KOPT-K1 (cell line): ENCODE measurements around the gene SAA2.
"Not testable (repeated sequence)": the region's sequence is repeated elsewhere in the genome, so short reads cannot be mapped to it uniquely, and the experiment has no call there.

Experiments used
- H3K27ac ChIP-seq: fragments of 200-600 bp; sonication (generic); 2 replicates; pipeline ENCODE4 v1.5.1; 2016; ENCODE audit warnings: antibody characterized with exemption, mild to moderate bottlenecking, low read depth, low read length; ENCODE audit not compliant: poor library complexity, severe bottlenecking
- H3K36me3 ChIP-seq: fragments of 200-600 bp; sonication (generic); 2 replicates; pipeline ENCODE4 v1.5.1; 2017; ENCODE audit warnings: antibody characterized with exemption, mild to moderate bottlenecking, low read length, moderate library complexity; ENCODE audit not compliant: insufficient read depth
- H3K9me3 ChIP-seq: fragments of 200-600 bp; sonication (generic); 2 replicates; pipeline ENCODE4 v1.5.1; 2017; ENCODE audit warnings: antibody characterized with exemption, low read length, mild to moderate bottlenecking; ENCODE audit not compliant: insufficient read depth, poor library complexity, severe bottlenecking

SAA2 gene

DNA sequence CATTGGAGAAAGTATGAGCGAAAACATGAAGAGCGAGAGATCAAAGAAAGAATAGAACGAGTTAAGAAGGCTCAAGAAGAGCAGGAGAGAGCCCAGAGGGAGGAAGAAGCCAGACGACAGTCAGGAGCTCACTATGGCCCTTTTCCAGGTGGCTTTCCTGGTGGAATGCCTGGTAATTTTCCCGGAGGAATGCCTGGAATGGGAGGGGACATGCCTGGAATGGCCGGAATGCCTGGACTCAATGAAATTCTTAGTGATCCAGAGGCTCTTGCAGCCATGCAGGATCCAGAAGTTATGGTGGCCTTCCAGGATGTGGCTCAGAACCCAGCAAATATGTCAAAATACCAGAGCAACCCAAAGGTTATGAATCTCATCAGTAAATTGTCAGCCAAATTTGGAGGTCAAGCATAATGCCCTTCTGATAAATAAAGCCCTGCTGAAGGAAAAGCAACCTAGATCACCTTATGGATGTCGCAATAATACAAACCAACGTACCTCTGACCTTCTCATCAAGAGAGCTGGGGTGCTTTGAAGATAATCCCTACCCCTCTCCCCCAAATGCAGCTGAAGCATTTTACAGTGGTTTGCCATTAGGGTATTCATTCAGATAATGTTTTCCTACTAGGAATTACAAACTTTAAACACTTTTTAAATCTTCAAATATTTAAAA, 14.3 kb upstream of the SAA2 start:
- H3K9me3 ChIP-seq, H3K36me3 ChIP-seq, H3K27ac ChIP-seq: not testable (repeated sequence)

DNA sequence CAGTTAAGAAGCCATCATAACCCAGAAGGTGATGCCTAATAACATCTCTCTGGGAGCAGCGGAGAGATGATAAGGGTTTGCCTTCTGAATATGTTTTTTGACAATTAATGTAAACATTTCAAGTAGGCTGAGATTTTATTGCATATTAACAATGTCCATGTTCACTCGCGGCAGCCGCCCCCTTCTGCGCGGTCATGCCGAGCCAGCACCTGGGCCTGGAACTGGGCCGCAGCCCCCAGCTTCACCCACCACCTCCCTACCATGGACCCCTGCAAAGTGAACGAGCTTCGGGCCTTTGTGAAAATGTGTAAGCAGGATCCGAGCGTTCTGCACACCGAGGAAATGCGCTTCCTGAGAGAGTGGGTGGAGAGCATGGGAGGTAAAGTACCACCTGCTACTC, 13.3 kb upstream of the SAA2 start:
- H3K9me3 ChIP-seq = no peaks in the 10 kb centered on the region
- no peaks in the 10 kb centered on the region for H3K36me3 ChIP-seq
- H3K27ac ChIP-seq = no peak overlapping the region

DNA sequence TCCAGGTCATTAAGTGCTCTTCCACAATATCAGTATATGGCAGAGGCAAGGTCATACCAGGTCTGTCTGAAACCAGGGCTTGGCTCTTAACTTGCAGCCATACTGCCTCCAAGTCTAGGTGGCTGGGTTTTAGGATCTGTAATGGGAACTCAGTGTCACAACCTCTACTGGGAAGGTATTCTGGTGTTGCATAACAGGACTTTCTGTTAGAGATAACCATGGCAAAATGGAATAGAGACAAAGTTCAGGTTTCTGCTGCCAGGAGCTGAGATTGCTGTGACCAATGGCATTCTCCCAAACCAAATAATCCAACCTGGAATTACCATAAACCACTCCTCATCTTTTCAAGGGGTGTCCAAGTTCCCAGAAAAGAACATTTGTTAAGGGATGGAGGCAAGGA, 10.8 kb upstream of the SAA2 start:
- Histone ChIP-seq H3K36me3 (no peaks in the 10 kb centered on the region), H3K9me3 (no peaks in the 10 kb centered on the region), H3K27ac (no peak overlapping the region)

DNA sequence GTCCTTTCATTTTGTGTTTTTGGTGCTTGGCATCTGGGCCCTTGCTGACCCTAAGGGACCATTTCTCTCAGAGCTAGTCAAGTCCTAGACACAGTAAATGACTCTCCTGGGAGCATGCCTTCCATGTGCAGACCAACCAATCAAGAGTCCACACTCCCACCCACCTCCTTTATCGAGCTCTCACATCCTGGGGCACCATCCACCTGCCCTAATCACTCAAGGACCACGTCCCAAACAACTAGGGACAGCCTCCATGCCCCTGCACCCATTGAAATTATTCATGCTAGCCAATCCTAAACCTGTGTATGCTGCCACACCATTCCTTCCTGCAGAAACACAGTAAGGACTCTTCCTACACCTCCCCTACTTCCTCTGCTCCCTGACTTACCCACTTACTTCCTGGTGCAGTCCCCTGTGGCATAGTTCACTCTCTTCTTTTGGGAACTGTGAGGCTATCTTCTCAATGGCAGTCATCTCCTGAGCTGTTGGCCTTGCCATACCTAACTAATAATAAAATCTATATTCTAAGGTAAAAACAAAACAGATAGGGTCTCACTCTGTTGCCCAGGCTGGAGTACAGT, 6.4 kb upstream of the SAA2 start:
- H3K36me3 ChIP-seq = no peaks in the 10 kb centered on the region
- H3K9me3 ChIP-seq = no peaks in the 10 kb centered on the region
- H3K27ac ChIP-seq = no peak overlapping the region

DNA sequence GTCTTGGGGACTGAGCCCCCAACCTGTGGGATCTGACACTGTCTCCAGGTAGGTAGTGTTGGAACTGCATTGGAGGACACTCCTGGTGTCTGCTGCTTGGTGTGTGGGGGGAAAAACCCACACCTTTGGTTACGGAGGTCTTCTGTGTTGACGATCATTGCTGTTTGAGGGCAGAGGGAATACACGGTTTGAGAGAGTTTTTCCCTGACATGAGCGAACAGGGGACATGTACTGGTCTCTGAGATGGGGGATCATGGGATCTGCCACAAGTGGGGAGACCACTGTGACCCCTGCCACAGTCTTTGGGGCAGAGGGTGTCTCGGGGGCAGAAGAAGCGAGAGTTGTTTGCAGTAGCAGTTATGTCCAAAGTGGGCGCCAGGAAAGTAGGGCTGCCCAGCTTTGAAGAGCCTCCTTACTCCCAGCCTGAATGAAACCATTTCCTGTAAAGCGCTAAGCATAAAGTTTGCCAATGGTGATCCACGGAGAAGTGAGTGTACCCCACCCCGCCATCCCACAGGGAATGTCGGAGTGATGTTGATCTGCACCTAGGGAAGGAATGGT, 5.4 kb upstream of the SAA2 start:
- H3K9me3 ChIP-seq = no peaks in the 10 kb centered on the region
- no peaks in the 10 kb centered on the region for H3K36me3 ChIP-seq
- H3K27ac ChIP-seq = no peak overlapping the region

DNA sequence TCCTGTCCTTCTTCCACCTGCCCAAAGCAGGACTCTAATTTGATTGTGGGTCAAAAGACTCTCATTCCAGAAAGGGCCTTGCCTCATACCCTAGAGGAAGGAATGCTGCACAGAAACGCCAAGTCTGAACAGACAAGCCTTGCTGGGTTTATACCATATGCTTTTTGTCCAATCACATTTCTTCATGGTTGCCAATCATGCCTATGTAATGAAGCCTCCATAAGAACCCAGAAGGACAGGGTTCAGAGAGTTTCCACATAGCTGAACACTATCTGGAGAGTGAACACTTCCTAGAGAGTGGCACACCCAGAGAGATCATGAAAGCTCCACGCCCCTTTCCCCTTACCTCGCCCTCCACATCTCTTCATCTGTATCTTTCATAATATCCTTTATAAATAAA, 4.8 kb upstream of the SAA2 start:
- H3K9me3 ChIP-seq = no peaks in the 10 kb centered on the region
- H3K36me3 ChIP-seq = no peaks in the 10 kb centered on the region
- H3K27ac ChIP-seq = no peak overlapping the region

DNA sequence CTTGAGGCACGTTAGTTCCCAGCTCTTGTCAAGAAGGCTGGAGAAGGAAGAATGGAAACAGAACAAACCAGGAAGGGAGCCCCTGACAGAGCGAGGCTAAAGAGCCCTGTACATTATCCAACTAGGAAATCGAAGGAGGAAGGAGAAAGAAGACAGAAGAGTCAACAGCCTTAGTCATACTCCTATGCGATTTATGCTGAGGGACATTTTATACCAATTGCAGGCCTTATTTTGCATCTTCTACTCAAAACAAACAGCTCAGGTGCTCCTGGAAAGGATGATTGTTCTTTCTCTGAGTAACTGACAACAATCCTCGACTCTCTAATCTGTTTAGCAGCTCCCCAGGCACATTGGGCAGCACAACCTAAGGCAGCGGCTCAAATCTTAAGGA, 1.3 kb downstream of the SAA2 start:
- H3K9me3 ChIP-seq, H3K36me3 ChIP-seq, H3K27ac ChIP-seq: not testable (repeated sequence)

DNA sequence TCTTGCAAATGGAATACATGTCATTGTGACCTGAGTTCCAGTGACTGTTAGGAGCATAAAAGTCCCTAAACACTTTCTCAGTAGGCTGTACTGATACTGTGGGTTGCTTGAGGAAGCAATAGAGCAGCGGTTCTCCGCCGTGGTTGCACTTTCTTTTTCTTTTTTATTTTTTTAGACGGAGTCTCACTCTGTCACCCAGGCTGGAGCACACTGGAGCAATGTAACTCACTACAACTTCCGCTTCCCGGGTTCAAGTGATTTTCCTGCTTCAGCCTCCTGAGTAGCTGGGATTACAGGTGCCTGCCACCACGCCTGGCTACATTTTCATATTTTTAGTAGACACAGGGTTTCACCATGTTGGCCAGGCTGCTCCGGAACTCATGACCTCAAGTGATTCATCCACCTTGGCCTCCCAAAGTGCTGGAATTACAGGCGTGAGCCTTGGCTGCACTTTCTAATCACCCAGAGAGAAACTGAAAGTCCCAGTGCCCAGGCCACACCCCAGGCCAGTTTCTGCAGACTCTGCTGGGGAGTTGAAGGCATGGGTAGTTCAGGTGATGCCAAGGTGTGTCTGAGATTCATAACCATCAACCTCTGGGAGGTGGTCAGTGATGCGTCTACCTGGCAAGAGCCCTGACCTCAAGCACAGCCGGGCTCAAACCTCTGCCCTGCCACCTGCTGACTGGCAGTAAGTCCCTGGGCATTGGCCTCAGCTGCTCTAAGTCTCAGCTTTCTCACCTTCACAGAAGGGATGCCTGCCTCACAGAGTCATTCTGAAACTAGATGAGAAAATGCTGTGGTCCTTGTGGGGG, 1.9 kb downstream of the SAA2 start:
- H3K36me3 ChIP-seq, H3K9me3 ChIP-seq, H3K27ac ChIP-seq: not testable (repeated sequence)

DNA sequence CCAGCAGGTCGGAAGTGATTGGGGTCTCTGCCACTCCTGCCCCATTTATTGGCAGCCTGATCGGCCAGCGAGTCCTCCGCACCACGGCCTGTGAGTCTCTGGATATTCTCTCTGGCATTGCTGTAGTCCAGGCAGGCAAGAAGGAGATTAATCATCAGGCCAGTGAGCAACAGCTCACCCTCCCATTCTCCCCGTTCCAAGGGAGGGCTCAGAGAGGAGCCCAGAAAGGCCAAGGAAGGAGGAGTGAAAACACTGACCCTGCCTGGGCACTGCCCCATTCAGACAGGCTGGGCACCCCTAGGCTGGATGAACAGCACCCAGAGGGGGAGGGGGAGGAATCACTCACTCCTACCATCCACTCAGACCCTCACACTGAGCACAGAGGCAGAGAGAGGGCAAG, 3.1 kb downstream of the SAA2 start:
- Histone ChIP-seq H3K9me3 (no peaks in the 10 kb centered on the region), H3K27ac (no peak overlapping the region), H3K36me3 (no peaks in the 10 kb centered on the region)

DNA sequence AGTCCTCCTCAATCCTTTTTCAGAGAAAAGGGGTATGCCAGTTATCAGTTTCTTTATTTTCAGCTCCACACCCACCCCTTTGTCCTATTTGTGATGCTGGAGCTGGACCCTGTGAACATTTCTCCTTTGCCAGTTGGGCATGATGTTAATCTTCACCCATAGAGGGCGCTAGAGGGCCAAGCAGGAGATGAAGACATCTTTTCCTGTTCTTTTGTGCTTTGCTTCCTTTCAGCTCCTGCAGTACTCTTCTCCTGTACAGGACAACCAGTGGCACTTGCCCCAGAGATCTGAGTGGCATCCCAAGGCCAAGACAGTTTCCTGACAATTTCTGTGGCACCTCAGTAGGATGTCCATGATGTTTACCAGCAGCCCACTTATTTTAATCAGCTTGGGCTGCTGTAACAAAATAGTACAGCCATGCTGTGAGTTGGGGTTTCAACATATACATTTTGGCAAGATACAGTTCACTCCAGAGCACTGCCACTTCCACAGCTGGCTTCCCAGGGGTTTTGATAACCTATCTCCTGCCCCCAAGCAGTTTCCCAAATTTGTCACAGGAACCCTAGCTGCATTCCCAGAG, 4.6 kb downstream of the SAA2 start:
- Histone ChIP-seq H3K27ac (no peak overlapping the region), H3K9me3 (no peaks in the 10 kb centered on the region), H3K36me3 (no peaks in the 10 kb centered on the region)

DNA sequence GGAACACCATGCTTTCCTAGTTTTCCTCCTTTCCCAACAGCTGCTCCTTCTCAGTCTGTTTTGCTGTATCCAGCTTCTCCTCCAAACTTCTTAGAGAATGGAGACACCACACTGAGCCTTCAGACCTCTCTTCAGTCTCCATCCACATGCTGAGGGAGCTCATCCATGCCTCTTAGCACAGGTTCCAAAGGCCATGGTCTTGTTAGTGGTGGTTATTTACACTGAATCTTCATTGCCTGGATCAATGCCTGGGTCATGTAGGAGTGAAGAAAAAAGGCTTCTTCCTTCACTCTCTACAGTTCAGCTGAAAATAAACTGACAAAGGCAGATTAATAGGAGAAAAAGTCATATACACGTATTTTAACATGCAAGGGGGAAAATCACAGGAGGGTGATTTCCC, 8.8 kb downstream of the SAA2 start:
- H3K36me3 ChIP-seq = no peaks in the 10 kb centered on the region
- no peak overlapping the region for H3K27ac ChIP-seq
- no peaks in the 10 kb centered on the region for H3K9me3 ChIP-seq

DNA sequence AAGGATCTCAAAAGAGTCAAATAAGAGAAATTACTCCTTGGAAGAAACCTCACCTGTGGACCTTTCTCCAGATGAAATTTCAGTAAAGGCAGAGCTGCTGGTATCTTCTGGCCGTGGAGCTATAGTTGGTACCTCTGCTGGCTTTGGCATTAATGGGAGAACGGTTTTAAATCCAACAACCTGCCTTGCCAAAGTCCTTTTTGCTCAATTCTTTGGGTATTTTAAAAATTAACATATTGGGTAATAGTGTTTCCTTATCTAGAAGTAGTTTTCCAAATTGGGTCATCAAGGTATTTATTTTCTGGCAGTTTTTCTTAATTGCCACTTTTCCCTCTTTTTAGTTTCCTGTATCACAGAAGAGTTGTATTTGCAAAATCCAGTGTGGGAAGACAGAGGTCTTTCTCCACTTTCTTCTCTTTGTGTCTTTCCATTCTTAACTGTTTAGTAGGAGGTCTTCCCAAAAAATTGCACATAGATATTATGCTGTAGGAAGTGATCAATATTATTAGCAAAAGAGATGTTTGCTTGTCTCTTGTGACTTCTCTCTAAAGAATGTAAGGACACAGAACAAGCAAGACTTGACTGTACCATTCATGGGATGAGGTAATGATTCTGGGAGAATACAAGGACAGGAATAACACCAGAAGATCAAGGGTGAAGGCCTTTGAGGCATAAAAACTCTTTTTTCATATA, 11.7 kb downstream of the SAA2 start, which contains the start of gene SAA4:
SAA4 (minus strand) TSS at position 139 of the 693 bp plus-strand sequence. CDS start 876 bp downstream, outside the sequence.
- Histone ChIP-seq H3K36me3 (no peaks in the 10 kb centered on the region), H3K27ac (no peak within 1 kb of the TSS), H3K9me3 (no peaks in the 10 kb centered on the region)

DNA sequence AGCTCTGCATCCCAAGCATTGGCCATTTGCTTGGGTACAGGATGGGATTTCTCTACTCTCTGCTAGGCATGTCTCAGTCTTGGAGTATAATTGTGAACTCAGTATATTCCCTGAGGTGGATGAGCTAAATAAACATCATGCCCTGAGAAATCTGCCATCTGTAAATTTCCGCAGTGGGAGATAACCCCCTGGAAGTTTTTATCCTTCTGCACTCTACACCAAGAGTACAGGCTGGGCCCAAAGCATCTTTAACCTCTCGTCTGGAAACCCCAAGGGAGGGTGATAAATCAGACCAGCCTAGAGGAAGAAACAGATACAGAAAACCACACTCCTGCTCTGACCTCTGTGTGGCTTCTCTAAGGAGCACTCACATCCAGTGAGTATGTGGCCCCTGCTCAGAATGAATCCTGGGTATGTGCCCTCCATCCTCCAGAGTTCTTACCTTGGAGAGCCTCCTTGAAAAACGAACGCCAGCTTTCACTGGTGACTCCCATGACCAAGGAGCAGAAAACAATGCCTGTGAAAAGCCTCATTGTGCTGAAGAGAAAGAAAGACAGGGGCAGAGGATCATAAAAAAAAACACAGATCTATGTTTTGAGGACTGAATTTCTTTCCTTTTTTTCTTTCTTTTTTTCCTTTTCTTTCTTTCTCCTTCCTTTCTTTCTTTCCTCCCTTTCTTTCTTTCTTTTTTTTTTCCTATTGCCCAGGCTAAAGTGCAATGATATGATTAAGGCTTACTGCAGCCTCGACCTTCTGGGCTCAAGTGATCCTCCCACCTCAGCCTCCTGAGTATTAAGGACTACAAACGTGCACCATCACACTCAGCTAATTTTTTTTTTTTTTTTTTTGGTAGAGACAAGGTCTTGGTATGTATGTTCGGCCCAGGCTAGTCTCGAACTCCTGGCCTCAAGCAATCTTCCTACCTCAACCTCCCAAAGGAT, 12.8 kb downstream of the SAA2 start:
- no peaks in the 10 kb centered on the region for H3K9me3 ChIP-seq
- H3K27ac ChIP-seq = no peak overlapping the region
- H3K36me3 ChIP-seq = no peaks in the 10 kb centered on the region

DNA sequence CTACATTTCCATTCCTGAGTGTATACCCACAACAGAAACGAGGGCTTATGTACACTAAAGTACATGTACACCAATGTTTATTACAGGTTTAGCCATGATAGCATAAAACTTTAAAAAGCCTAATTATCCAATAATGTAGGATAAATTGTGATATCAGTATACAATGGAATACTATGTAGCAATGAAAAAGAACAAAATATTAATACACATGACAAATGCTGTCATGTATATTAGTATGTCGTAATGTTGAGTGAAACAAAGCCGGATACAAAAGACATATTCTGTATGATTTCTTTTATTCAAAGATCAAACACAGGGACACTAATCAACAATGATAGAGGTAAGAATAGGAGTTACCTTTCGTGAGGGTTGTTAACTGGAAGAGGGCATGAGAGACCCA, 14.6 kb downstream of the SAA2 start:
- H3K36me3 ChIP-seq = no peaks in the 10 kb centered on the region
- no peaks in the 10 kb centered on the region for H3K9me3 ChIP-seq
- no peak overlapping the region for H3K27ac ChIP-seq
